ENCODE data around the gene FUBP1. TPM values are rescaled to one million over a fixed set of nuclear protein-coding genes. Genes with fewer than 3 reads are reported as not detected.

The FUBP1 gene
- total and polyA plus RNA-seq, 2 of the 8 experiments (the other 6 are each of a cell fraction or from before 2014, with no cell fraction given) = 184 to 201 TPM

DNA sequence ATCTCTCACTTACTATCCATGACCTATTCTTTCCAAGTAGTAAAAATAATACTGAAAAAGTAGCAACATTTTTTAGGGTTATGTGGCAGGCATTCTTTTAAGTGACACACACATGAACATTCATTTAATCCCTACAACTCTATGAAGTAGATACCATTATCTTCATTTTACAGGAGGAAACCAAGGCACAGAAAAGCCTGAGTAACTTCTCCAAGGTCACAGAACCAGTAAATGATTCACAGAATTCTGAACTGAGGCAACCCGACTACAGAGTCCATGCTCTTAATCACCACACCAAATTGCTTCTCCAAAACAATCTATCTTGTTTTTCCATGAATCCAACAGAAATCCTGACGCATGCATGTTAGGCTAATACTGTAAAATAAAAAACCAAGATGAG, 17.5 kb downstream of the FUBP1 start (continued):
- TF ChIP-seq, protein P1, sequence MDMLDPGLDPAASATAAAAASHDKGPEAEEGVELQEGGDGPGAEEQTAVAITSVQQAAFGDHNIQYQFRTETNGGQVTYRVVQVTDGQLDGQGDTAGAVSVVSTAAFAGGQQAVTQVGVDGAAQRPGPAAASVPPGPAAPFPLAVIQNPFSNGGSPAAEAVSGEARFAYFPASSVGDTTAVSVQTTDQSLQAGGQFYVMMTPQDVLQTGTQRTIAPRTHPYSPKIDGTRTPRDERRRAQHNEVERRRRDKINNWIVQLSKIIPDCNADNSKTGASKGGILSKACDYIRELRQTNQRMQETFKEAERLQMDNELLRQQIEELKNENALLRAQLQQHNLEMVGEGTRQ (IDR thresholded peaks at IDR 0.05; ENCODE audit: low read length) = no peak
- TF ChIP-seq SP4 (IDR thresholded peaks at IDR 0.05; ENCODE audit: low read length) = no peak
- TF ChIP-seq HDAC6 (IDR thresholded peaks at IDR 0.05; ENCODE audit: low read depth, low read length) = no peak

Data from H1 (cell line).